Activated naive CD8-positive, alpha-beta T cell treated with anti-CD3 and anti-CD28 coated beads, Interleukin-2, amount 50 U/mL, for 24 hours (primary cell): Measurements from ENCODE around the gene TRAPPC12.

Experiments
- ATAC-seq: fragments of 150-1000 bp; cut with Tn5 transposase; one replicate; pipeline ENCODE4 v1.10.0; 2021
- DNase-seq: peaks from one replicate; pipeline ENCODE4 v3.0.0; 2021
- H3K27ac Mint-ChIP-seq: one replicate; pipeline ENCODE4 v1.8.0; 2021; ENCODE audit warnings: mild to moderate bottlenecking, mixed read lengths
- H3K27me3 Mint-ChIP-seq: one replicate; pipeline ENCODE4 v1.8.0; 2021; ENCODE audit warnings: mixed read lengths
- H3K36me3 Mint-ChIP-seq: one replicate; pipeline ENCODE4 v1.8.0; 2021; ENCODE audit warnings: low read depth, mixed read lengths
- H3K4me1 Mint-ChIP-seq: one replicate; pipeline ENCODE4 v1.8.0; 2021; ENCODE audit warnings: mixed read lengths
- H3K4me3 Mint-ChIP-seq: one replicate; pipeline ENCODE4 v1.8.0; 2021; ENCODE audit warnings: mild to moderate bottlenecking, moderate library complexity, mixed read lengths
- H3K9me3 Mint-ChIP-seq: one replicate; pipeline ENCODE4 v1.8.0; 2021; ENCODE audit warnings: mixed read lengths

The TRAPPC12 gene

GRCh38 chr2:3466482-3466863 is 87.0 kb downstream of the TRAPPC12 start:
- Mint-ChIP-seq H3K36me3 (peaks cover 11% of the 10 kb centered on the region), H3K9me3 (no peaks in the 10 kb centered on the region)

DNA sequence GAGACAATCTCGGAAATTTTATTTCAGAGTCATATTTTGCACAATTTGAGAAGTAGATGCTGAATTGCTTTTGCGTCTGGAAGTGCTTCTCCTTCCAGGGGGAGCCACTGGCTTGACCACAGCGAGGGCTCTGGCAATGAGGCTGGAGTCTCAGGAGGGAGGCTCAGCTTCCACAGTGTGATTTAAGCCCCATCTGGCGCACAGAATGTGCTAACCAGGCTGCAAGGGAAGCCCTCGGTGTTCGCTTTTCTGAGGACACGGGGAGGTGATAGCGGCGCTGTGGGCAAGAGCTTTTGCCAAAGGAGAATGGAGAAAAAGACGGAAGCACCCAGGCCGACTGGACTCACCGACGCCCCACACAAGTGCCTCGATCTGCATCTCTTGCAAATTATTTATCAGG is 87.5 kb downstream of the TRAPPC12 start:
- Mint-ChIP-seq H3K27ac (no peak overlapping the region), H3K36me3 (peaks cover 11% of the 10 kb centered on the region), H3K4me1 (peaks cover 3% of the 10 kb centered on the region), H3K4me3 (no peak overlapping the region), H3K27me3 (no peaks in the 10 kb centered on the region), H3K9me3 (no peaks in the 10 kb centered on the region)
- DNase-seq: no peak
- ATAC-seq: no peak

More at GRCh38 chr2:3466482-3466863, 87.0 kb downstream of the TRAPPC12 start:
- no peak for DNase-seq
- Mint-ChIP-seq H3K4me1 (peaks cover 3% of the 10 kb centered on the region), H3K27me3 (no peaks in the 10 kb centered on the region), H3K4me3 (no peak overlapping the region), H3K27ac (no peak overlapping the region)
- ATAC-seq: no peak

DNA sequence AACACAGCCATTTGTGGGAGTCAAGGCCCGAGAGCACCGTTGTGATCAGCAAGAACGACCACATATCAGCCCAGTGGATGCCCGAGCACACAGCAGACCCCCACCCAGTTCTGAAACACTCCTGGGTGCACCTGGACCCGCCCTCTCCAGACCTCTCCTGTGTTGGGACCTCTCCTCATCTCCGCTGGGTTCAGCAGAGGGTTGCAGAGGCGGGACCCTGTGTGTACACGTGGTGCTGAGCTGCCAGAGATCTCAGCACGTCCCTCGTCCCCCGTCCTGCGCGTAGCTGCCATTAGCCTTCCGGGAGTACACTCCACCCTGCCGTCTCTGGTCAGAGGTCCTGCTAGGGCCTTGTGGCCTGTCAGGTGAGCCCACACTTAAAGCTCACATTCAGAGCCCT is 88.2 kb downstream of the TRAPPC12 start:
- no peaks in the 10 kb centered on the region for H3K27me3 Mint-ChIP-seq
- peaks cover 11% of the 10 kb centered on the region for H3K36me3 Mint-ChIP-seq
- no peak overlapping the region for H3K4me3 Mint-ChIP-seq
- no peaks in the 10 kb centered on the region for H3K4me1 Mint-ChIP-seq
- H3K27ac Mint-ChIP-seq: no peak overlapping the region
- H3K9me3 Mint-ChIP-seq: no peaks in the 10 kb centered on the region
- DNase-seq: no peak
- ATAC-seq: no peak

GRCh38 chr2:3468296-3468988 is 88.9 kb downstream of the TRAPPC12 start:
- Mint-ChIP-seq H3K27me3 (no peaks in the 10 kb centered on the region), H3K4me3 (no peak overlapping the region), H3K27ac (no peak overlapping the region), H3K9me3 (no peaks in the 10 kb centered on the region), H3K36me3 (peaks cover 11% of the 10 kb centered on the region), H3K4me1 (no peaks in the 10 kb centered on the region)
- no peak for ATAC-seq
- DNase-seq: no peak

- ATAC-seq: no peak
- H3K27me3 Mint-ChIP-seq: no peaks in the 10 kb centered on the region
- no peaks in the 10 kb centered on the region for H3K9me3 Mint-ChIP-seq
- H3K4me1 Mint-ChIP-seq: no peaks in the 10 kb centered on the region
- no peak for DNase-seq
- H3K36me3 Mint-ChIP-seq: peaks cover 11% of the 10 kb centered on the region
- no peak overlapping the region for H3K4me3 Mint-ChIP-seq
- no peak overlapping the region for H3K27ac Mint-ChIP-seq
Observed at GRCh38 chr2:3469486-3469885, 90.0 kb downstream of the TRAPPC12 start.

GRCh38 chr2:3470166-3470651 is 90.7 kb downstream of the TRAPPC12 start:
- H3K27ac Mint-ChIP-seq: no peak overlapping the region
- H3K36me3 Mint-ChIP-seq: peaks cover 9% of the 10 kb centered on the region
- DNase-seq: no peak
- no peaks in the 10 kb centered on the region for H3K9me3 Mint-ChIP-seq
- no peaks in the 10 kb centered on the region for H3K27me3 Mint-ChIP-seq
- H3K4me1 Mint-ChIP-seq: peaks cover 2% of the 10 kb centered on the region
- no peak for ATAC-seq
- H3K4me3 Mint-ChIP-seq: no peak overlapping the region

DNA sequence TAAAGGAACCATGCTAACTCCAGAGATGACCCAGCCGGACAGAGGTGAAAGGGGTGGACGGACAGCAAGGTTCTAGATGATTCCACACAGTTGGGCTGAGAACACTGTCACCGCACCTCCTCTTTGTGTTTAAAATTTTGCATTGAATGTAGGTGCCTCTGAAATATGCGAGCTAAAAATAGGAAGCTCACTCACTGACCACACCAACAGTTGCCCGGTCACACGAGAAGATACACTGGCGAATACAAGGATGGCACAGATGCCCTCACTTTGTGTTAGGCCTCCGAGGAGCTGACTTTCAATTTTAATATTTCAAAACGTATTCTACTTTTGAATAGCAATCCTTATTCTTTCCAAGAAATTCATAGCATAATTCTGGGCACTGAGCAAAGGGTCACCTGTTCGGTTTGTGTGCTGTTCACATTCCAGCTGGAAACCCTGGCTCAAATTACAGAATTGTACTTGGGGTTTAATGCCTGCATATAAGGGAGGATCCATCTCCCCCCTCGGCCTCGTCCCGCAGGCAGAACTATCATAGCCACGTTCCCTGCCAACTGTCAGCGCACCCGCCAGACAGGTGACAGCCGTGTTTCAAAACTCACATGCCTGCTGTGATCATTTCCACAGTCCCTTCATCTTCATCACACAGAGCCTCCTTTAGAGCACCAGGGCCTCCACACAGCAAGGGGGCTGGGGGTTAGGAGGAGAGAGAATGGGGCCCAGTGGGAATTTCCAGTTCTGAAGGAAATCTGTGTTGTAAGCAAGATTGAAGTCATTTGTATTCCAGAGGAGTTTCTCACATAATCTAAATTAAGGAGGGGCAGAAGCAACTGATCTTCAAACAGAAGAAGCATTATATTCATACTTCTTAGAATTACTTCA is 91.6 kb downstream of the TRAPPC12 start:
- Mint-ChIP-seq H3K27me3 (no peaks in the 10 kb centered on the region), H3K27ac (no peak overlapping the region), H3K9me3 (no peaks in the 10 kb centered on the region), H3K4me3 (no peak overlapping the region), H3K4me1 (peaks cover 2% of the 10 kb centered on the region), H3K36me3 (peaks cover 9% of the 10 kb centered on the region)
- no peak for DNase-seq
- ATAC-seq: no peak

DNA sequence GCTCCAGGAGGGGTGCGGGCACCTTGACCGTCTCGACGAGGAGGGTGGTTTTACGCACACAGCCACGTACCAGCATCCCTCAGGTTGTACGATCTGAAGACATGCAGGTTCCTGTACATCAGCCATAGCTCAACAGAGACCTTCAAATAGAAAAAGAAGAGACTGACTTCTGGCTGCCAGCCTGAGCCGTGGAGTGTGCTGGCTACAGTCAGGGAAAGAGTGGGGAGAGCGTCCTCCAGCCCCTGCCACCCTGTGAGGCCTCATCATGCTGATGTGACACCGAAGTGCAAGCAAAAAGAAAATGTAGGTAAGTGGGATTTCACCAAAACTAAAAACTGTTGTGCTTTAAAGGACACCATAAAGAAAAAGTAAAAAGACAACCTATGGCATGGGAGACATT is 92.8 kb downstream of the TRAPPC12 start:
- H3K4me1 Mint-ChIP-seq: peaks cover 2% of the 10 kb centered on the region
- ATAC-seq (no peak), DNase-seq (no peak)
- H3K27ac Mint-ChIP-seq: no peak overlapping the region
- peaks cover 6% of the 10 kb centered on the region for H3K36me3 Mint-ChIP-seq
- no peaks in the 10 kb centered on the region for H3K9me3 Mint-ChIP-seq
- H3K4me3 Mint-ChIP-seq: no peak overlapping the region
- H3K27me3 Mint-ChIP-seq: no peaks in the 10 kb centered on the region

DNA sequence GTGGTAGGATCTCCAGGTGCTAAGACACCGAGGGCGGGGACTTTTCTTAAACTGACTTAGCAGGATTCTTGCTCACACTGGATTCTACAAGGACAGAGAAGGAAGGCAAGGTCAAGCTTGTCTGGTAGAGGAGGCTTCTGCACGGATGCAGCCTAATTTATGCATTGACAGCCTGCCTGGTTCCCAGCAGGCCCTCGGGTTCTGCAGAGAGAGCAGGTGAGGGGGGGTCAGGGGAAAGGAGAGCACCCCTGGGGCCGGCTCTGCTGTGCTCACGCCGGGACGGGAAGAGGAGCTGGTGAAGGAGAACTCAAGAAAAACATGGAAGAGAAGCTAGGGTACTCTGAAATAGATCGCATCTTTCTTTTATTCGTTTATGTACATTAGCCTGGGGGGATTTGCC is 93.5 kb downstream of the TRAPPC12 start:
- Mint-ChIP-seq H3K4me1 (peaks cover 2% of the 10 kb centered on the region), H3K27me3 (no peaks in the 10 kb centered on the region), H3K27ac (no peak overlapping the region), H3K9me3 (no peaks in the 10 kb centered on the region), H3K4me3 (no peak overlapping the region), H3K36me3 (peaks cover 8% of the 10 kb centered on the region)
- no peak for ATAC-seq
- DNase-seq: no peak

- ATAC-seq: no peak
- no peaks in the 10 kb centered on the region for H3K9me3 Mint-ChIP-seq
Observed at GRCh38 chr2:3475771-3476170, 96.3 kb downstream of the TRAPPC12 start.

GRCh38 chr2:3476321-3476984 is 97.0 kb downstream of the TRAPPC12 start:
- peaks cover 14% of the 10 kb centered on the region for H3K36me3 Mint-ChIP-seq
- no peak overlapping the region for H3K27ac Mint-ChIP-seq
- H3K27me3 Mint-ChIP-seq: no peaks in the 10 kb centered on the region
- no peaks in the 10 kb centered on the region for H3K9me3 Mint-ChIP-seq
- peaks cover 6% of the 10 kb centered on the region for H3K4me1 Mint-ChIP-seq
- ATAC-seq (no peak), DNase-seq (no peak)
- no peak overlapping the region for H3K4me3 Mint-ChIP-seq

More at GRCh38 chr2:3475771-3476170, 96.3 kb downstream of the TRAPPC12 start:
- no peak overlapping the region for H3K4me3 Mint-ChIP-seq
- H3K27me3 Mint-ChIP-seq: no peaks in the 10 kb centered on the region
- peaks cover 6% of the 10 kb centered on the region for H3K4me1 Mint-ChIP-seq
- H3K27ac Mint-ChIP-seq: no peak overlapping the region
- DNase-seq: no peak
- peaks cover 14% of the 10 kb centered on the region for H3K36me3 Mint-ChIP-seq

DNA sequence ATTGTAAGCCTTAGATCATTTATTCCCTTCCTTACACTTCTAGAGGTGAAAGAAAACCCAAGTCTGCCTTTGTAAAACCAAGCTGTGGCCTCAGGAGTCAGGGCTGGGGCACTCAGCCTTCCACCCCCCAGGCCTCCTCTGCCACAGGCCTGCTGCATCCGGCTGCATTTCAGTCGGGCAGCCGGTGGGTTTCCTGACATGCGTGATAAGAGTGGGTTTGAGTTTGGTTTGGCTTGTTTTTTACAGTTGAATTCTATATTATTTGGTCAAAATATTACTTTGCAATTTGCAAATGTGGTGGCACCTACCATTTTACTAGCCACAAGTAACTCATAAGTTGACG is 97.5 kb downstream of the TRAPPC12 start:
- no peaks in the 10 kb centered on the region for H3K9me3 Mint-ChIP-seq
- H3K36me3 Mint-ChIP-seq: peaks cover 14% of the 10 kb centered on the region
- DNase-seq (no peak), ATAC-seq (no peak)
- H3K27ac Mint-ChIP-seq: no peak overlapping the region
- H3K27me3 Mint-ChIP-seq: no peaks in the 10 kb centered on the region
- H3K4me3 Mint-ChIP-seq: no peak overlapping the region
- peaks cover 6% of the 10 kb centered on the region for H3K4me1 Mint-ChIP-seq

- no peaks in the 10 kb centered on the region for H3K9me3 Mint-ChIP-seq
Observed at GRCh38 chr2:3478846-3479385, 99.4 kb downstream of the TRAPPC12 start.

DNA sequence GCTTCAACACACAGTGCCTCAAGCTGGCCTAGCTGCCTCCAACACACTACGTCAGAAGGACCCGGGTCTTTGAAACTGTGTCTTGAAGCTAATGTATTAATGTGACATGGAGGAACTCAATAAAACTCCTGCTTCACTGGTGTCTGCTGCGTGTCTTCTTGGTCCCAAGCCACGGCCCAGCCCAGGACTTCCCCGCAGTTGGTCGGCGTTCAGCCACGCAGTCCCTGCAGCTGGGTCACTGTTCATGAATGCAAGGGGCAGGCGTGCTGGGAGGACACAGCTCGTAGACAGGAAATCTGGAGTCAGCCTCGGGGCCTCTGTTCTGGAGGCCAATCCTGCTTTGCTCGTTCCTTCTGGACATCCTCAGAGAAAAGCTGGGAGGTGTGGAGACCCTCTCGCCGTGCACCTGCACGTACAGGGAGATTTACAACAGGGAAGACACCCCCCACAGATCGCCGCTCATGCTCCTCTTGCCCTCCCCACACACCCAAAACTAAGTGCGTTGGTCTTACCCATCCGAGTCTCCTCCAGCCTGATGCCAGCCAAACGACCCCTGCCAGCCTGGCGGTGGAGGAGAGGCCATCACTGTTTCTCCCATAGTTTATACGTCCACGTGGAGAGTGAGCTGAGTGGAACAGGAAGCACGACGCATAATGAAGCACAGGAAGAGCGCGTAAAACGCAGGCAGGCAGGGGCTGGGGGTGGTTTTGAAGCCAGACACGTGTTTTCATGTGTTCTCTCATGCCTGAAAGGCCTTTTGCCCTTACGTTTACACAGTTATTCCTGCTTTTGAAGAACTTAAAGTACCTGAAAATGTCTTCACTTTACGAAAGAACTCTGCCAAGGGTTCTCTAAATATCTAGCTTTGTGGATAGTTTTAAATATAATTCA is 100.2 kb downstream of the TRAPPC12 start:
- Mint-ChIP-seq H3K4me3 (no peak overlapping the region), H3K27ac (peak overlapping the region; percentile 14), H3K9me3 (no peaks in the 10 kb centered on the region), H3K27me3 (no peaks in the 10 kb centered on the region), H3K36me3 (peaks cover 14% of the 10 kb centered on the region), H3K4me1 (peaks cover 5% of the 10 kb centered on the region)
- DNase-seq (no peak), ATAC-seq (no peak)

More at GRCh38 chr2:3478846-3479385, 99.4 kb downstream of the TRAPPC12 start:
- Mint-ChIP-seq H3K4me3 (no peak overlapping the region), H3K36me3 (peaks cover 14% of the 10 kb centered on the region), H3K27me3 (no peaks in the 10 kb centered on the region), H3K27ac (no peak overlapping the region), H3K4me1 (peaks cover 6% of the 10 kb centered on the region)
- ATAC-seq: no peak
- no peak for DNase-seq
